Activated T-cell treated with anti-CD3 and anti-CD28 coated beads, Interleukin-2, amount 50 U/mL, for 72 hours (primary cell): ENCODE results near the gene JAM3. TPM values are rescaled to one million over a fixed set of nuclear protein-coding genes. Genes with fewer than 3 reads are reported as not detected.
"Not testable (repeated sequence)": the region's sequence is repeated elsewhere in the genome, so short reads cannot be mapped to it uniquely, and the experiment has no call there.

Experiments used
- ATAC-seq, 2 donors: fragments of 150-1000 bp; cut with Tn5 transposase; replicated peaks in 1 of 2; 2 replicates each; pipeline ENCODE4 v1.10.0; 2021; ENCODE audit warnings: moderate library complexity in 2 of 2, mild to moderate bottlenecking in 1 of 2
- DNase-seq, 2 donors: peaks; one replicate each; pipeline ENCODE4 v3.0.0; 2021 to 2022; ENCODE audit warnings: mixed read lengths in 1 of 2
- H3K27ac Mint-ChIP-seq: one replicate; pipeline ENCODE4 v1.8.0; 2022; ENCODE audit warnings: mild to moderate bottlenecking, moderate library complexity, mixed read lengths
- H3K27me3 Mint-ChIP-seq: one replicate; pipeline ENCODE4 v1.8.0; 2022; ENCODE audit warnings: low read depth, mixed read lengths
- H3K36me3 Mint-ChIP-seq, 2 donors: one replicate each; pipeline ENCODE4 v1.8.0; 2022; ENCODE audit warnings: mixed read lengths in 2 of 2, mild to moderate bottlenecking in 1 of 2; ENCODE audit not compliant: insufficient read depth in 2 of 2
- H3K4me1 Mint-ChIP-seq: one replicate; pipeline ENCODE4 v1.8.0; 2022; ENCODE audit warnings: low read depth, mixed read lengths
- H3K4me3 Mint-ChIP-seq, 2 donors: one replicate each; pipeline ENCODE4 v1.8.0; 2022; ENCODE audit warnings: mild to moderate bottlenecking in 2 of 2, mixed read lengths in 2 of 2, moderate library complexity in 2 of 2
- H3K9me3 Mint-ChIP-seq, 2 donors: one replicate each; pipeline ENCODE4 v1.8.0; 2022; ENCODE audit warnings: mixed read lengths in 2 of 2
- total RNA-seq, 2 donors: library from RNA; stranded (reverse); gene quantifications; one replicate each; pipeline ENCODE4 v1.2.3, GENCODE V29; 2022

Gene JAM3
- total RNA-seq, 2 donors from 2014 or later = 7.8 to 8.5 TPM

DNA sequence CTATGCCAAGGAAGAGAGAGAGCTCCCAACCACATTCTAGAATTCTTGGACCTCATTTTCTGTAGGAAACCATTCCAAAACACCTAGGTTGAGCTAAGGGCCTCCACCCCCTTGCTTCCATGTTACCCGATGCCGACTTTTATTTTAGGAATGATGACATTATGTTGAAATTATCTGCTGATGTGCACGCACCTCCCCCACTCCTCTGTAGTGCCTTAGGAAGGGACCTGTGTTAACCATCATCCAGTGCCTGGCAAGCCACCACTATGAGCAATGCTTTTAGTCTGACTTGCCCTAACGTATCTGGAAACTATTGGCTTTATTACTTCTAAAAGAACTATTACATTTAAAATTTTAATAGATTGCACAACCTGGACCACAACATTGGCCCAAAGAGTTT lies 112.8 kb downstream of the JAM3 start:
- no peak for DNase-seq
- Mint-ChIP-seq H3K9me3 (no peaks in the 10 kb centered on the region), H3K4me3 (no peak overlapping the region), H3K27me3 (no peaks in the 10 kb centered on the region), H3K27ac (no peak overlapping the region), H3K36me3 (peaks cover 5 to 19% of the 10 kb centered on the region in 2 donors), H3K4me1 (no peaks in the 10 kb centered on the region)
- ATAC-seq = no peak

DNA sequence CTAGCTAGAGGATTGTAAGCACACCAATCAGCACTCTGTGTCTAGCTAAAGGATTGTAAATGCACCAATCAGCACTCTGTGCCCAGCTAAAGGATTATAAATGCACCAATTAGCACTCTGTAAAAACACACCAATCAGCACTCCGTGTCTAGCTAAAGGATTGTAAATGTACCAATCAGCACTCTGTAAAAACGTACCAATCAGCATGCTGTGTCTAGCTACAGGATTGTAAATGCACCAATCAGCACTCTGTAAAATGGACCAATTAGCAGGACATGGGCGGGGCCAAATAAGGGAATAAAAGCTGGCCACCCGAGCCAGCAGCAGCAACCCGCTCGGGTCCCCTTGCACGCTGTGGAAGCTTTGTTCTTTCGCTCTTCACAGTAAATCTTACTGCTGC lies 119.2 kb downstream of the JAM3 start:
- H3K4me3 Mint-ChIP-seq, DNase-seq, ATAC-seq, H3K27ac Mint-ChIP-seq, H3K9me3 Mint-ChIP-seq, H3K27me3 Mint-ChIP-seq, H3K4me1 Mint-ChIP-seq: not testable (repeated sequence)
- peaks cover 27 to 60% of the 10 kb centered on the region in 2 donors for H3K36me3 Mint-ChIP-seq

DNA sequence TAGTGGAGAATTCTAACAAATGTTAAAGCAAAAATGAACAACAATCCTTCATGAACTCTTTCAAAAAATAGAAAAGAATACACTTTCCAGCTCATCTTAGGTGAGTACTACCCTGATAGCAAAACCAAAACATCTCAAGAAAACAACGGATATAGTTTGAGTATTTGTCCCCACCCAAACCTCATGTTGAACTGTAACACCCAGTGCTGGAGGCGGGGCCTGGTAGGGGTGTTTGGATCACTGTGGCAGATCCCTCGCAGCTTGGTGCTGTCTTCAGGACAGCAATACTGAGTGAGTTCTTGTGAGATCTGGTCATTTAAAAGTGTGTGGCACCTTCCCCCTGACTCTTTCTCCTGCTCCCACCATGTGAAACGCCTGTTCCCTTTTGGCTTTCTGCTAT lies 127.9 kb downstream of the JAM3 start:
- Mint-ChIP-seq H3K4me3 (no peak overlapping the region), H3K4me1 (no peaks in the 10 kb centered on the region), H3K27ac (no peak overlapping the region), H3K9me3 (no peaks in the 10 kb centered on the region), H3K36me3 (peaks cover 16 to 40% of the 10 kb centered on the region in 2 donors), H3K27me3 (no peaks in the 10 kb centered on the region)
- ATAC-seq (no peak), DNase-seq (no peak)

DNA sequence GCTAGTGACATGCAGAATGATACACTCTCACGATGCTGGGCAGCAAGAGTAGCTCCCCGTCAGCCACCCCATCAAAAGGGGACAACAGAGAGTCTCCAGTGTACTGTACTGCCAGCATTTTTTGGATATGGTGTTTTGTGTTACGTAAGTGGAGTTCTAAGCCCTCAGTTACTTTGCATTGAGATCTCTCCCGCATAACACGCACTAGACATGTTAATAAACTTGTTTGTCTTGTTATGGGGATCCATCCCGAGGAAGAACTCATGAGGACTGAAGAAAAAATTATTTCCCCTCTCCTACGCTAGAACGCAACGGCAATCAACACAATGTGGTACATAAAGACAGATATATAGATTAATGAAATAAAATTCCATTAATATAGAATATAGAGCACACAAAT lies 130.7 kb downstream of the JAM3 start:
- peaks cover 17 to 43% of the 10 kb centered on the region in 2 donors for H3K36me3 Mint-ChIP-seq
- H3K27me3 Mint-ChIP-seq = no peaks in the 10 kb centered on the region
- DNase-seq (no peak), ATAC-seq (no peak)
- H3K4me1 Mint-ChIP-seq = no peaks in the 10 kb centered on the region
- no peak overlapping the region for H3K4me3 Mint-ChIP-seq
- no peak overlapping the region for H3K27ac Mint-ChIP-seq
- H3K9me3 Mint-ChIP-seq = no peaks in the 10 kb centered on the region

DNA sequence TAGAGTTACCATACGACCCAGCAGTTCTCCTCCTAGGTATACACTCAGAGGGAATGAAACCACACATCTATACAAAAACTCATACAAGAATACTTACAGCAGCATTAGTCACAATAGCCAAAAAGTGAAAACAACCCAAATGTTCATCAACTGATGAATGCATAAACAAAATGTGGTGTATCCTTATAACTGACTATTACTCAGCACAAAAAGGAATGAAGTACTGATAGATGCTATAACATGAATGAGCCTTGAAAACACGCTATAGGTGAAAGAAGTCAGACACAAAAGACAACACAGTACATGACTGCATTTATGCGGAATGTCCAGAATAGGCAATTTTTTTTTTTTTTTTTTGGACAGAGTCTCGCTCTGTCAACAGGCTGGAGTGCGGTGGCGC lies 131.8 kb downstream of the JAM3 start:
- no peaks in the 10 kb centered on the region for H3K4me1 Mint-ChIP-seq
- no peaks in the 10 kb centered on the region for H3K27me3 Mint-ChIP-seq
- H3K4me3 Mint-ChIP-seq = no peak overlapping the region
- H3K36me3 Mint-ChIP-seq = peaks cover 21 to 49% of the 10 kb centered on the region in 2 donors
- ATAC-seq (no peak), DNase-seq (no peak)
- no peak overlapping the region for H3K27ac Mint-ChIP-seq
- H3K9me3 Mint-ChIP-seq = no peaks in the 10 kb centered on the region

Other genes with a start within 250 kb of the JAM3 start
- gene SPATA19, start 223.6 kb upstream of the JAM3 start, total RNA-seq = not detected
- 10 to 100 TPM; 81.8 to 87.0 TPM for gene IGSF9B, start 112.1 kb upstream of the JAM3 start, total RNA-seq
- gene NCAPD3, start 154.9 kb downstream of the JAM3 start, total RNA-seq = 10 to 100 TPM; 65.8 to 75.6 TPM
- 10 to 100 TPM; 42.6 to 48.7 TPM for gene VPS26B, start 155.6 kb downstream of the JAM3 start, total RNA-seq
- gene THYN1, start 184.3 kb downstream of the JAM3 start, total RNA-seq = 10 to 100 TPM; 70.4 to 89.0 TPM
- 10 to 100 TPM; 21.6 to 24.0 TPM for gene ACAD8, start 184.5 kb downstream of the JAM3 start, total RNA-seq
- 10 to 100 TPM; 13.0 to 13.6 TPM for gene GLB1L3, start 207.3 kb downstream of the JAM3 start, total RNA-seq